Adrenal gland (tissue), 12 donors: ENCODE measurements around the gene EFCAB8. TPM values are rescaled to one million over a fixed set of nuclear protein-coding genes. Genes with fewer than 3 reads are reported as not detected.

Experiments used
- DNase-seq, 7 donors: peaks; one replicate each; pipeline ENCODE4 v3.0.0-alpha.2; 2019 to 2020
- H3K27ac ChIP-seq, 5 donors: fragments of 200-600 bp; sonication (generic) in 4 of 5; 1 replicate in 3 of 5; 2 replicates in 2 of 5; pipeline versions ENCODE4 v1.5.1 to v1.8.0; 2016 to 2020; ENCODE audit warnings: mild to moderate bottlenecking in 1 of 5
- H3K27me3 ChIP-seq: fragments of 200-600 bp; 2 replicates; pipeline ENCODE4 v1.8.0; 2021
- H3K36me3 ChIP-seq, 2 donors: fragments of 200-600 bp; replicated peaks in 1 of 2; 1 replicate in 1 of 2; 2 replicates in 1 of 2; pipeline versions ENCODE4 v1.5.1 to v1.8.0; 2018 to 2022
- H3K4me1 ChIP-seq, 2 donors: fragments of 200-600 bp; replicated peaks in 1 of 2; 1 replicate in 1 of 2; 2 replicates in 1 of 2; pipeline versions ENCODE4 v1.5.1 to v1.8.0; 2018 to 2021
- H3K4me3 ChIP-seq, 4 donors: fragments of 200-600 bp; sonication (generic) in 3 of 4; one replicate each; pipeline ENCODE4 v1.5.1; 2016 to 2018
- H3K9me3 ChIP-seq, 3 donors: fragments of 200-600 bp; sonication (generic) in 1 of 3; replicated peaks in 1 of 3; 1 replicate in 2 of 3; 2 replicates in 1 of 3; pipeline versions ENCODE4 v1.5.1 to v1.8.0; 2016 to 2021
- CTCF ChIP-seq, 6 experiments: fragments of 450-650 bp in 4 of 6; fragments of 200-600 bp in 2 of 6; sonication (generic) in 1 of 6; IDR thresholded peaks; 1 replicate in 5 of 6; 2 replicates in 1 of 6; pipeline versions ENCODE4 v1.5.1 to v1.8.0; 2016 to 2021; ENCODE audit warnings: antibody characterized with exemption in 6 of 6, mild to moderate bottlenecking in 2 of 6, moderate library complexity in 1 of 6
- POLR2A ChIP-seq, 2 donors: fragments of 450-650 bp; IDR thresholded peaks; one replicate each; pipeline ENCODE4 v1.6.1; 2017; ENCODE audit warnings: antibody characterized with exemption in 2 of 2, mild to moderate bottlenecking in 2 of 2, moderate library complexity in 1 of 2
- WGBS, 4 donors: extraction: QIAGEN DNeasy Blood & Tissue Kit in 2 of 4; methylation state at CpG; one replicate each; pipeline versions ENCODE4 v1.1.5 to v1.1.7; 2013 to 2017; 5-methylcytosine and 5-hydroxymethylcytosine counted together
- intact Hi-C, 2 donors: fragments of 100-400 bp; cut with DNase I; formaldehyde crosslinking; loops; one replicate each; pipeline versions ENCODE4 v1.14.1 to v1.15.0; 2022 to 2023
- polyA plus RNA-seq, 3 donors: library from polyadenylated mRNA; stranded (reverse); fragments of 200-250 nt in 2 of 3; fragments of 350-450 nt in 1 of 3; fragmentation: Illumina TruSeq in 1 of 3; extraction: RNeasy Lipid Tissue Mini Kit (QIAGEN cat#74804) in 1 of 3; gene quantifications; one replicate each; pipeline ENCODE4 v1.2.3, GENCODE V29; 2013 to 2014
- total RNA-seq, 9 donors: library from RNA; depleted of rRNA in 4 of 9; stranded (reverse); fragments of >200 nt in 4 of 9; fragments of 120-200 nt in 1 of 9; fragmentation: NEBNext Ultra II Directional in 1 of 9; extraction: Animal tissue kit (Norgen Biotek cat#: 25700) in 1 of 9; gene quantifications; one replicate each; pipeline versions ENCODE4 v1.1.0 to v1.2.4, GENCODE V29; 2013 to 2023
- donor health status: healthy with polysubstance abuse.
- donor health status: Bipolar disorder and iron deficiency.
- donor health status: DM: yes; HTN: yes; CAD: no.
- donor health status: DM: no; HTN: no; CAD: no.
- donor health status: DM: no; HTN: no; CAD: no.
- donor health status: DM: yes; HTN: yes; CAD: no.

The EFCAB8 gene
- total and polyA plus RNA-seq, 12 donors: 0.03 to 0.40 (median 0.06) TPM; not detected in 8

- intact Hi-C loops: no loop called here
- TF ChIP-seq POLR2A (IDR thresholded peaks at IDR 0.05) (no peak), CTCF (IDR thresholded peaks at IDR 0.05) (no peak)
- no peak overlapping the region for H3K4me3 ChIP-seq
- H3K27me3 ChIP-seq: no peaks in the 10 kb centered on the region
- no peaks in the 10 kb centered on the region for H3K4me1 ChIP-seq
- H3K36me3 ChIP-seq: no peaks in the 10 kb centered on the region
- no peak for DNase-seq
- 67 to 78% (median 73%) methylated on average over 2 of the region's 2 CpGs for WGBS, 4 donors
- no peaks in the 10 kb centered on the region for H3K9me3 ChIP-seq
- no peak overlapping the region for H3K27ac ChIP-seq
These were observed 138.7 kb downstream of the EFCAB8 start for GRCh38 chr20:32997431-32997830.

GRCh38 chr20:32999603-33000250, 141.0 kb downstream of the EFCAB8 start:
- Histone ChIP-seq H3K27ac (no peak overlapping the region), H3K4me1 (no peaks in the 10 kb centered on the region), H3K36me3 (no peaks in the 10 kb centered on the region), H3K9me3 (no peaks in the 10 kb centered on the region), H3K4me3 (no peak overlapping the region), H3K27me3 (no peaks in the 10 kb centered on the region)
- intact Hi-C loops: no loop called here
- DNase-seq: no peak
- no peak for TF ChIP-seq POLR2A (IDR thresholded peaks at IDR 0.05)
- TF ChIP-seq CTCF (IDR thresholded peaks at IDR 0.05): no peak
- 60 to 62% (median 61%) methylated on average over 9 of the region's 9 CpGs for WGBS, 4 donors

GRCh38 chr20:33000802-33001466, 142.2 kb downstream of the EFCAB8 start:
- intact Hi-C loops: no loop called here
- 42 to 60% (median 50%) methylated on average over 9 of the region's 9 CpGs for WGBS, 4 donors
- Histone ChIP-seq H3K27ac (no peak overlapping the region), H3K36me3 (no peaks in the 10 kb centered on the region), H3K4me1 (no peaks in the 10 kb centered on the region), H3K9me3 (no peaks in the 10 kb centered on the region), H3K27me3 (no peaks in the 10 kb centered on the region), H3K4me3 (no peak overlapping the region)
- DNase-seq: no peak
- no peak for TF ChIP-seq CTCF (IDR thresholded peaks at IDR 0.05)

GRCh38 chr20:33002087-33002808, 143.5 kb downstream of the EFCAB8 start:
- TF ChIP-seq CTCF (IDR thresholded peaks at IDR 0.05): no peak
- TF ChIP-seq POLR2A (IDR thresholded peaks at IDR 0.05): no peak
- WGBS, 4 donors: 77 to 85% (median 82%) methylated on average over 4 to 7 of the region's 7 CpGs
- Histone ChIP-seq H3K4me3 (no peak overlapping the region), H3K36me3 (no peaks in the 10 kb centered on the region), H3K4me1 (no peaks in the 10 kb centered on the region), H3K9me3 (no peaks in the 10 kb centered on the region), H3K27me3 (no peaks in the 10 kb centered on the region), H3K27ac (no peak overlapping the region)
- intact Hi-C loops: no loop called here
- DNase-seq: no peak
